Kidney tubule cell (primary cell): ENCODE measurements around the gene GPR68.

Experiments
- DNase-seq: peaks from one replicate; pipeline ENCODE4 v3.0.0-alpha.2; 2018; ENCODE audit warnings: low spot score

The GPR68 gene

GRCh38 chr14:91244501-91244901, at the start of gene GPR68:
TSS of gene GPR68 (minus strand) at chr14:91244704. CDS start at chr14:91235050, 9,654 bp downstream.
- peak; percentile 62 for DNase-seq

- no peak for DNase-seq
These were observed 49.6 kb upstream of the GPR68 start for GRCh38 chr14:91294153-91294552.

- no peak for DNase-seq
These were observed 48.8 kb upstream of the GPR68 start for GRCh38 chr14:91293281-91293680.

DNA sequence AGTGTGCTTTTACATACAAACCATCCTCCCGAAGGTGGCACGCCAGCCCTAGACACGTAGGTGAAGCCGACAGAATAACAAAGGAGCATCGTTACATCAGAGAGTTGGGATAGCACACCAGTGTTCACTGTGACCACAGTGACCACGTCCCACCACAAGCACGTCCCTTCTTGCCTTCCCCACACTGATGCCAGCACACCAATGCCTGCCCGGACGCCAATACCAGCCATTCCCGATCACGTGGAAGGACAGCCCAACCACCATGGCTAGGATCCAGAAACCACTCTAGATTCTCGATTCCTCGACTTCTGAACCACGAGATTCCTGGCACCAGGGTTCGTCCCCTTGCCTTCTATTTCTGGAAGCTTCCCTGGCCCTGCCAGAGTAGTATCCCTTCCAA, 48.0 kb upstream of the GPR68 start:
- no peak for DNase-seq

DNA sequence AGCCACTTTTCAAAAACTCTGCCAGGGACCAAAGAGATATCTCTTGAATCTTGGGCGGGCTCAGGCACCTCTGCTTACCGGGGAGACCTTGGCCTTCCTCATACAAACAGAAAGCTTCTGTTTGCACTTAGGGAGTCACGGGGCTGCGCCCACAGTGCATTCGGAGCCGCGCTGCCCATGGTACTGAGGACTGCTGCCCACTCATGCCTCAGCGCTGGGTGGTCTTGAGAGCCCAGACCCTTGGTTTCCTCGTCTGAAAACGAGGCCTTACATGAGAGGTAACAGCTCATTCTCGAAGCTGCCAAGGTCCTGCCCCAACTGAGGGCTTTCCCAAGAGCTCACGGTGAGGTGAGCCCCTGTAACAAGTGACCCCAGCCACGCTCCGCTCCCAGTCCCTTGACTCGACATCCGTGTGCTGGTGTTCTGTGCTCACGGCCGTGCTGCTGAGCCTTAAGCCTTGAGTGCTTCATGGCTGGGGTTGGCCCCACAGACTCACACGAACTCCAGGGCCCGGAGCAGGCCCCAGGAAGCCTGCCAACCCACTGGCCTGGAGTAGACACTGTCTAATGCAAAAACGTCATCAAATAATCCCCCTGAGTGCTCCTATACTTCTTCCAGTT, 47.4 kb upstream of the GPR68 start:
- no peak for DNase-seq

DNA sequence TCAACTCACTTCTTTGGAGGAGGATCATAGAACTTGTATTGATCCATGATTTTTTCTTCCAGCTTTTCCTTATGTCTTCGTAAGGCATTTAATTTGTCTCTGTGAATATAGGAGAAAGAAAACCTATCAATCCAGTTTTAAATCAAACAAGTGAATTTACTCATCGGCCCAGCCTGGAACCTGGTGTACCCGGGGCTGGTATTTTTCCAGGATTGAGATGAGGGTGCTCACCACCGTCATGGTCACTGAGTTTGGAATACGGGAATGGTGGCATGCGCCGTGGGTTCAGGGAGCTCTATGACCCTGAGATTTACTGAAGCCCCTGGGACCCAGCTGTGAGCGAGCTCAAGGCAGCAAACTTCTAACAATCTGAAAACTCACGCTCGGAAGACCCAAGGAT, 46.5 kb upstream of the GPR68 start:
- DNase-seq = no peak

DNA sequence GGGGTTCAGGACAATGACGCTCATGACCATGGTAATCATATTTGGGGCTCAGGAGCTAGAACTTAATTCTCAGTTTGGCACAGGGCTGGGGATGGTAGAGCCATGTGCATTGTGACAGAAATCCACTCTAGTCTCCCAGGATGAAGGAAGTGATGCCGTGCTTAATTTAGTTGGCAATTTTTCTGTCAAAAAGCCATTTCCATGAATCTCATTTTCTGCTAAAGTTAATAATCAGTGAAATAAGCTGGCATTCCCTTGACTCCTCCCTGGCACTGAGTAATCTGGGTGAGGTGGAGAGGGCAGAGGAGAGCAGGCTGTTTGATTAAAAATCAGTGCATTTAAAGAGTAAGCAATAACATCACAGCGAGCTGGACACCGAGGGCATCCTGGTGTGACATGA, 45.0 kb upstream of the GPR68 start:
- DNase-seq = peak; percentile 42

- no peak for DNase-seq
These were observed 44.4 kb upstream of the GPR68 start for GRCh38 chr14:91288876-91289275.

DNA sequence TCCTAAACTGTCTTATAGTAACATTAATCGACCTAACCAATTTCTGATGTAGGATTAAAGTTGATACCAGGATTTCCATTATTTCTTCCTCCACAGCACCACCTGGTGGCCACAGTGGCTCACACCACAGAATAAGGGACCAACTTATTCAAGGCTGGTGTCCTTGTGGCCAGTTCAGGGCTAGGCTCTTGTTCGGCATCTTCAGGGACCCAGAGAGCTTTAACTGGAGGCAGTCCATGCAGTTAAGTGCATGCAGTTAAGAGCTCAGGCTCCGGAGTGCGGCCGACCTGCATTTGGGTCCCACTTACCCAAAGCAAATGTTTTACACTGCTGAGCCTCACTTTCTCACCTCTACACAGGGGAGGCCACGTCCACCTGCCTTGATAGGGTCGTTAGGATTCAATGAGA, 42.0 kb upstream of the GPR68 start:
- DNase-seq = peak; percentile 74

- DNase-seq = no peak
These were observed 40.5 kb upstream of the GPR68 start for GRCh38 chr14:91284791-91285548.

GRCh38 chr14:91284146-91284790, 39.8 kb upstream of the GPR68 start:
- DNase-seq = peak; percentile 53

GRCh38 chr14:91283666-91284065, 39.2 kb upstream of the GPR68 start:
- DNase-seq = no peak

GRCh38 chr14:91282954-91283645, 38.6 kb upstream of the GPR68 start:
- DNase-seq = no peak

DNA sequence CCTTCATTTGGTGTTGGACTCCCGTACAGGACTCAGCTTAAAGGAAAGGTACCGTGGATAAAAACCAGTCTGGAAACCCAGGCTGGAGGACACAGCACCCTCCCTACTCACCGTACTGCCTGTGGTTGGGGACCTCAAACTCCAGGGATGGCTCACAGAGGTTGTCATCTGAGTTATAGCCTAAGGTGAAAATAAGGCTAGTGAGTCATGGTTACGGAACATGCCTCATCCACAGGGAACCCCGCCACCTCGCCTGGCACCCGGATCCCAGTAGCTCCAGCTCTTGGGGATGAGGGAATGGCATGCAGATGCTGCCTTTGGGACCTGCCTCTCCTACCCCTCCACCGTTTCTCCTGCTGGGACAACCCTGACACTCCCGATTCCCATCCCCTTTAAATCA, 36.8 kb upstream of the GPR68 start:
- DNase-seq = peak; percentile 64

DNA sequence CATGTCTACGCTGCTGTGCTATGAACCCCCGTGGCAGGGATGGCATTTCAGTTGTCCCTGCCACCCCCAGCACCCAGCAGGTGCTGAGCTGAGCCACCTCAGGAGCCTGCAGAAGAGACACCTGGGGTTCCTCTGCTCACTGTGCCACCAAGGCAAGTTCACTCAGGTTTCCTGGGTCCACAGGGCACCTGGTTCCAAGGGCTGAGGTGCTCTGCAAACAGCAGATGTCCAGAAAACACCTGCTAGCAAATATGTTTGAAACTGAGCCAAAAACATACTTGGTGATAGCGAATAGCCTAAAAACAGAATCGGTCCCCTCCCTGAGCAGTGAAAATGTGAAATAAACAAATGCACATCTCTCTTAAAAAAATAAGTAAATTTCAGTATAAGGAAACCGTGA, 35.6 kb upstream of the GPR68 start:
- DNase-seq = no peak

DNA sequence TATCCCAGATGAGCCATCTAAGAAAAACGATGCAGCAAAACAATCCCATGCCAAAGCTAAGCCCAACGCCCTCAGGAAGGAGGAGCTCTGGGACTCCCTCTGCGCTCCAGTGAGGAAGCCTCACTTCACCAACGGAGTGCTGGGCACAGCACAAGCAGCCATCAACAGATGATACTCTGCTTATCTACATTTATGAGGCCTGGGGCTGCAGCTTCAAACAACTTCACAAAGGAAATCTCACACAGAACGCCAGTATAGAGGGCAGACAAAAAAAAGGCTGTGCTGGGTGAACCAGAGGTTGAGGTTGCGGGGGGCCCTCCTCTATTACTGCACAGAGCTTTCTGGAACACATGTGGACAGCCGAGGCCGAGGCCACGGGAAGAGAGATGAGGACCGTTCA, 34.9 kb upstream of the GPR68 start:
- DNase-seq = no peak

GRCh38 chr14:91278383-91278715, 33.8 kb upstream of the GPR68 start:
- DNase-seq = no peak

DNA sequence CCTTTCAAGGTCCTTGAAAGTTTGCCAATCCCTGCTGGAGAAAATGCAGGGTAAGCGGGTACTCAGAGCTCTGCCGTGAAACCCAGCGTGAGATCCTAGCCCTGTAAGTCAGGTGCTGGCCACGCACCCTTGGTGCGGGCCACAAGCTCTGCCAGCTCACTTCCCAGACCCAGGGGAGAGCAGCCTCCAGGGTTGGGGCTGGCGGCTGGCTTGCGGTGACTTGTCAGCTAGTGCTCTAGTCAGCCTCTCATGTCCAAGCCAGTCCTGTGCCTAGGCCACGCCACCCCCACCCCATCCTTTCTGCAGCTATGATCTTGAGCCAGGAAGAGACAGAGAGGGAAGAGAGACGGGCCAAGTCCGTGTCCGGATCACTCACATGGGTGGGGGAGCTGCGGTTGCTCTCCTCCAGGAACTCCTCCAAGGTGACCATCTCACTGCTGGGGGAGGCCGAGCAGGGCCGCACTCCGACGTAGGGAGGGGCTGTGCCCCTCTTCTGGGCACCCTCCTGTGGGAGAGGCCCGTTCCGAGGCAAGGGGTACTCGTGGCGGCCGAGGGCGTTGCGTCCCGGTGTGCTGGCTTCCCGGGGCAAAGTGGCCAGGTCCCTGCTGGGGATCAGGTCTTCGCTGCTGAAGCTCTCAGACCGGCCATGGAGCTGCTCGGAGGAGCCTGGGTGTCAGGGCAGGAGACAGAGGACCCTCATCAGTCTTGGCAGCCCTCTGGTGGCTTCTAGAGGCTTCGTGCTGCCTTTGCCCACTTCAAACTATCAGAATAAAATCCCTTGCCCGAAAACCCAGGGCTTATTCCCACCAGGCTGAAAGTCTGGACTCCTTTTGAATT, 33.3 kb upstream of the GPR68 start:
- no peak for DNase-seq

GRCh38 chr14:91274796-91275195, 30.3 kb upstream of the GPR68 start:
- no peak for DNase-seq

- DNase-seq = no peak
These were observed 29.4 kb upstream of the GPR68 start for GRCh38 chr14:91273885-91274273.

DNA sequence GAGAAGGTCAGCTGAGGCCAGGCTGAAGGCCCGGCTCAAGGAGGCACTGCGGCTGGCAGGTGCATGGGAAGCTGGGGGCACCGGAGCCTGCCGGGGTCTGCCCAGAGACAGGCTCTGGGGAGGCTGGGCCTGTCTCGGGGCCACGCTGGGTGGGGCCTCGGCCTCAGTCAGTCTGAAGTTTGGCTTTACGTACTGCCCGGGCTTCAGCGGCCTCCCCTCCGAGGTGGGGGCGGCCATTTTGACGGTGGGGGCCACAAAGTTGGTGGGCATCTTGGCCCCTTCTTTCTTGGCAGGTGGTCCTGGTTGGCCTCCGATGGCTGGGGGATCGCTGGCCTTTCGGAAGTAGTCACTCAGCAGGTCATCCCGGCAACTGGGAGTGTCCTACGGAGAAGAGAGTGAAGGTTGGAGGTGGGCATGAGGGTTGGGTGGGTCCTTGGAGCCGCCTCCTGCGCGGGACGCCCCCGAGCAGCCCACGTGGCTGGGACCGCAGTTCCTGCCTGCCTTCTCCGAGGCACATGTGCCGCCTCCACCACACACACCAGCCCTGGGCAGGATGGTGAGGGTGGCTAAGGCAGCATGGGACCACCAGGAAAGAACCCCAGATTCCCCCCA, 28.9 kb upstream of the GPR68 start:
- DNase-seq = no peak
